Germinal center (tissue), 1 donor: ENCODE data around the gene DOCK8.
A peak's percentile ranks its signal among the peaks of the same experiment; 100 is the strongest.
"Not testable (repeated sequence)": the region's sequence is repeated elsewhere in the genome, so short reads cannot be mapped to it uniquely, and the experiment has no call there.

Experiments used
- DNase-seq: peaks from one replicate; pipeline ENCODE4 v3.0.0; 2012; ENCODE audit warnings: mixed read lengths, low spot score

The DOCK8 gene

GRCh38 chr9:365436-365835 is 150.8 kb downstream of the DOCK8 start:
- no peak for DNase-seq

- DNase-seq = no peak
These were observed 152.0 kb downstream of the DOCK8 start for GRCh38 chr9:366620-367019.

- no peak for DNase-seq
These were observed 155.4 kb downstream of the DOCK8 start for GRCh38 chr9:370086-370485.

- no peak for DNase-seq
These were observed 156.7 kb downstream of the DOCK8 start for GRCh38 chr9:371349-371748.

GRCh38 chr9:372128-372527 is 157.5 kb downstream of the DOCK8 start:
- DNase-seq = no peak

- DNase-seq = no peak
These were observed 159.1 kb downstream of the DOCK8 start for GRCh38 chr9:373759-374206.

GRCh38 chr9:374736-375135 is 160.1 kb downstream of the DOCK8 start:
- no peak for DNase-seq

GRCh38 chr9:376115-376514 is 161.4 kb downstream of the DOCK8 start:
- DNase-seq = no peak

- DNase-seq = no peak
These were observed 163.6 kb downstream of the DOCK8 start for GRCh38 chr9:378263-378662.

- DNase-seq = no peak
These were observed 167.7 kb downstream of the DOCK8 start for GRCh38 chr9:382383-382782.

GRCh38 chr9:385818-386398 is 171.2 kb downstream of the DOCK8 start:
- peak; percentile 25 for DNase-seq

- DNase-seq = no peak
These were observed 174.5 kb downstream of the DOCK8 start for GRCh38 chr9:389159-389558.

- no peak for DNase-seq
These were observed 175.1 kb downstream of the DOCK8 start for GRCh38 chr9:389758-390157.

GRCh38 chr9:392077-392804 is 177.6 kb downstream of the DOCK8 start:
- DNase-seq = no peak

GRCh38 chr9:394347-395052 is 179.8 kb downstream of the DOCK8 start:
- no peak for DNase-seq

GRCh38 chr9:396396-396795 is 181.7 kb downstream of the DOCK8 start:
- DNase-seq = no peak

GRCh38 chr9:398085-398484 is 183.4 kb downstream of the DOCK8 start:
- DNase-seq = no peak

GRCh38 chr9:401223-401622 is 186.6 kb downstream of the DOCK8 start:
- no peak for DNase-seq

GRCh38 chr9:404234-404633 is 189.6 kb downstream of the DOCK8 start:
- DNase-seq = no peak

- no peak for DNase-seq
These were observed 190.7 kb downstream of the DOCK8 start for GRCh38 chr9:405341-405740.

- no peak for DNase-seq
These were observed 192.4 kb downstream of the DOCK8 start for GRCh38 chr9:406886-407654.

GRCh38 chr9:409655-410054 is 195.0 kb downstream of the DOCK8 start:
- not testable (repeated sequence) for DNase-seq

GRCh38 chr9:414595-414994 is 199.9 kb downstream of the DOCK8 start:
- DNase-seq = no peak
